Neutrophil (primary cell): Measurements from ENCODE around the gene SLC38A1.

Source experiments
- H3K27ac ChIP-seq: fragments of 200-600 bp; sonication (generic); 2 replicates; pipeline ENCODE4 v1.5.1; 2016; ENCODE audit warnings: mild to moderate bottlenecking, moderate library complexity
- H3K27me3 ChIP-seq: fragments of 200-600 bp; sonication (generic); 2 replicates; pipeline ENCODE4 v1.6.0; 2016; ENCODE audit warnings: mild to moderate bottlenecking
- H3K36me3 ChIP-seq: fragments of 200-600 bp; sonication (generic); 2 replicates; pipeline ENCODE4 v1.5.1; 2017
- H3K4me1 ChIP-seq, 2 experiments: fragments of 200-600 bp in 1 of 2; sonication (generic) in 1 of 2; 1 replicate in 1 of 2; 2 replicates in 1 of 2; pipeline versions ENCODE4 v1.5.1 to v1.6.1; 2013 to 2016; ENCODE audit warnings: low read depth in 1 of 2, low read length in 1 of 2, mild to moderate bottlenecking in 1 of 2, moderate library complexity in 1 of 2; ENCODE audit not compliant: control insufficient read depth in 1 of 2, insufficient read depth in 1 of 2
- H3K4me3 ChIP-seq, 2 experiments: fragments of 200-600 bp in 1 of 2; sonication (generic) in 1 of 2; 1 replicate in 1 of 2; 2 replicates in 1 of 2; pipeline ENCODE4 v1.5.1; 2013 to 2016; ENCODE audit warnings: low read depth in 1 of 2, low read length in 1 of 2, mild to moderate bottlenecking in 1 of 2, moderate library complexity in 1 of 2
- H3K9me3 ChIP-seq: fragments of 200-600 bp; sonication (generic); 2 replicates; pipeline ENCODE4 v1.5.1; 2016
- CTCF ChIP-seq: fragments of 200-600 bp; sonication (generic); IDR thresholded peaks from 2 replicates; pipeline ENCODE4 v1.5.1; 2016; ENCODE audit warnings: antibody characterized with exemption

SLC38A1 gene

DNA sequence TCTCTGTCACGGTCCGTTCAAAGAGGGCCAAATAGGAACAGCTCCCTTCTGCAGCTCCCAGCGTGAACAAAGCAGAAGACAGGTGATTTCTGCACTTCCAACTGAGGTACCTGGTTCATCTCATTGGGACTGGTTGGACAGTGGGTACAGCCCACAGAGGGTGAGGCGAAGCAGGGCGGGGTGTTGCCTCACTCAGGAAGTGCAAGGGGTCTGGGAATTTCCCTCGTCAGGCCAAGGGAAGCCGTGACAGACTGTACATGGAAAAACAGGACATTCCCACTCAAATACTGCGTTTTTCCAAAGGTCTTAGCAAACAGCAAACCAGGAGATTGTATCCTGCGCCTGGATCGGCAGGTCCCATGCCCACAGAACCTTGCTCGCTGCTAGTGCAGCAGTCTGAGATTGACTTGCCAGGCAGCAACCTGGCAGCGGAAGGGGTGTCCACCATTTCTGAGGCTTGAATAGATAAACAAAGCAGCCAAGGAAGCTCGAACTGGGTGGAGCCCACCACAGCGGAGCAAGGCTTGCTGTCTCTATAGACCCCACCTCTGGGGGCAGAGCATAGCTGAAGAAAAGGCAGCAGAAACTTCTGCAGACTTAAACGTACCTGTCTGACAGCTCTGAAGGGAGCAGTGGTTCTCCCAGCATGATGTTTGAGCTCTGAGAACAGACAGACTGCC is 22.7 kb downstream of the SLC38A1 start:
- TF ChIP-seq CTCF, result no peak
- no peak overlapping the region for H3K27ac ChIP-seq

DNA sequence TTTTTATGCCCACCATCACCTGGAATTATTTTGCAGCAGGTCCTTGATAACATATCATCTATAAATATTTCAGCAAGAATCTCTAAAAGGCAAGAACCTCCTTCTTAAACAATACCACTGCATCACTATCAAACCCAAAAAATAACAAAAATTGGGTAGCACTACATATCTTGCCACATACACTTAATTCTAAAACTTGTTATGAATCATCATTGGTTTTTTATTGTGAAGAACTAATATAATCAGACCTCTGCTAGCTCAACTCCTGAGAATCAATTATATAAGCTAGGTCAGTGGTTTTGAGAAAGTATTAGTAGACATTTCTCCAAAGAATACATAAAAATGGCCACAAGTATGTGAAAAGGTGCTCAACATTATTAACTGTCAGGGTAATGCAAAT is 23.8 kb downstream of the SLC38A1 start:
- Histone ChIP-seq H3K4me3 (no peak overlapping the region), H3K4me1 (no peaks in the 10 kb centered on the region), H3K27ac (no peak overlapping the region), H3K27me3 (no peaks in the 10 kb centered on the region), H3K36me3 (no peaks in the 10 kb centered on the region), H3K9me3 (no peaks in the 10 kb centered on the region)
- no peak for TF ChIP-seq CTCF

More for the DNA sequence above, 22.7 kb downstream of the SLC38A1 start:
- H3K9me3 ChIP-seq, result no peaks in the 10 kb centered on the region
- no peak overlapping the region for H3K4me3 ChIP-seq
- no peaks in the 10 kb centered on the region for H3K27me3 ChIP-seq
- H3K36me3 ChIP-seq, result no peaks in the 10 kb centered on the region
- H3K4me1 ChIP-seq, result no peaks in the 10 kb centered on the region

DNA sequence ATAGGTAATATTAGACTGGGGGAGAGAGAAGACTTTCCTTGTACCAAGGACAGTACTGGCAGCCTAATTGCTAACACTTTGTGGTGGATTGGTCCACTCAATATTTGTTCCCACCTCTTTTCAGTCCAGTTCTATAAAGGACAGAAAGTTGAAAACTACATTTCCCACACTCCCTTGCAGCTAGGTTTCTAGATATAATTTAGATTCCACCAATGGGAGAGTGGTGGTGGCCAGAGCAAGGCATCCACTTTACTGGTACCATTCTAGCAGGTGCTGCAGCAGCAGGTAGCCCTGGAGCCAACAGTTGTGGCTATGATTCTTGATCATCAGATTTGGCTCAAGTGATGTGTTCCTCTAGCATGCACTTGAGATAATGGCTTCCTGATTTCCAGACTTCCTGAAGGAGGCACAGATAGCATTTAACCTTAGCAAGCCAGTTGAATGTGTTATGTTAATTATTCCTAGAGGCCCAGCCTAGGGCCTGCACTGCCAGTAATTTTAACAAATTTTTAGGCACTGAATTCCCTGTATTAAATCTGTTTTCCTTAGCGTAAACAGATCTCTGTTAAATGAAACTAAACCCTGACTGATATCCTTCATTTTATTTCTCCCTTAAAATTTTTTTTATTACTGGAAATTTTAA is 24.4 kb downstream of the SLC38A1 start:
- H3K27me3 ChIP-seq, result no peaks in the 10 kb centered on the region
- H3K27ac ChIP-seq, result no peak overlapping the region
- H3K36me3 ChIP-seq, result no peaks in the 10 kb centered on the region
- no peak for TF ChIP-seq CTCF
- no peaks in the 10 kb centered on the region for H3K9me3 ChIP-seq
- no peak overlapping the region for H3K4me3 ChIP-seq
- no peaks in the 10 kb centered on the region for H3K4me1 ChIP-seq

GRCh38 chr12:46242569-46242968 is 26.3 kb downstream of the SLC38A1 start:
- Histone ChIP-seq H3K4me1 (peaks cover 0 to 3% of the 10 kb centered on the region in 2 experiments), H3K36me3 (no peaks in the 10 kb centered on the region), H3K9me3 (no peaks in the 10 kb centered on the region), H3K27ac (no peak overlapping the region), H3K27me3 (no peaks in the 10 kb centered on the region), H3K4me3 (no peak overlapping the region)
- TF ChIP-seq CTCF, result no peak

DNA sequence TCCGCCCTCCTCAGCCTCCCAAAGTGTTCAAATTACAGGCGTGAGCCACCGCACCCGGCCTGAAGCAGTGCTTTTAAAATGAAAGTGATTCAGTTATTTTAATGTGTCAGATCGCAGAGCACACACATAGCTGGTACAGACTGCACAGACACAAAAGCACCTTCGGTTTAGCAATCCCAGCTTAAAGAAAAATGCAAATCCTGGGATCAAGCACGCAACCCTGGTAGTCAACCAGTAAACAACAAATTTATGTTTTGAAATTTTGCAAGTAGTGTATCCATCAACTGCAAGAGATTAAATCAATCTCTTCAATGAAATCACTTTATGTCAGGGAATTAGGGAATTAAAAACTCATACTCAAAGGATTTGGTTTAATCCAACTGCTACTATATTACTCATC is 28.4 kb downstream of the SLC38A1 start:
- Histone ChIP-seq H3K4me3 (no peak overlapping the region), H3K36me3 (no peaks in the 10 kb centered on the region), H3K27me3 (no peaks in the 10 kb centered on the region), H3K9me3 (no peaks in the 10 kb centered on the region), H3K4me1 (peaks cover 0 to 22% of the 10 kb centered on the region in 2 experiments), H3K27ac (no peak overlapping the region)
- no peak for TF ChIP-seq CTCF
